Embryonic facial prominence (tissue), 1 donor: ENCODE results near the gene KAT7.
"Not testable (repeated sequence)": the region's sequence is repeated elsewhere in the genome, so short reads cannot be mapped to it uniquely, and the experiment has no call there.

Source experiments
- DNase-seq: peaks from one replicate; pipeline ENCODE4 v3.0.0-alpha.2; 2016; ENCODE audit errors: extremely low spot score

KAT7 gene

DNA sequence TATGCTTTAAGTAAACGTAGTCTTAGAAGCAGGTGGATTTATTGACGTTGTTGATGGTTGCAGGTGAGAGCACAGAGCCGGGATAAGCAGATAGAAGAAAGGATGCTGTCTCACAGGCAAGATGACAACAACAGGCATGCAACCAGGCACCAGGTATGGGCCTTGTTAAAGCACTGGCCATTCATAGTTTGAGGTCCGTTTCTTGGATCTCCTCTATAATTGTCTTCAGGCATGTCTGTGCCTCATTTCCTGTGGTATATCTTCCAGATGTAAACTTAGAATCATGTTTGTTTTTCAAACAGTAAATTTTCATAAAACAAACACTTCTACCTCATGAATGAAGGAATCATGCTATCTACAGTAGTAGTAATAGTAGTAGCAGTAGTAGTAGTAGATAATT lies 20.6 kb downstream of the KAT7 start:
- DNase-seq: no peak

GRCh38 chr17:49814781-49815529 lies 26.5 kb downstream of the KAT7 start:
- DNase-seq: no peak

DNA sequence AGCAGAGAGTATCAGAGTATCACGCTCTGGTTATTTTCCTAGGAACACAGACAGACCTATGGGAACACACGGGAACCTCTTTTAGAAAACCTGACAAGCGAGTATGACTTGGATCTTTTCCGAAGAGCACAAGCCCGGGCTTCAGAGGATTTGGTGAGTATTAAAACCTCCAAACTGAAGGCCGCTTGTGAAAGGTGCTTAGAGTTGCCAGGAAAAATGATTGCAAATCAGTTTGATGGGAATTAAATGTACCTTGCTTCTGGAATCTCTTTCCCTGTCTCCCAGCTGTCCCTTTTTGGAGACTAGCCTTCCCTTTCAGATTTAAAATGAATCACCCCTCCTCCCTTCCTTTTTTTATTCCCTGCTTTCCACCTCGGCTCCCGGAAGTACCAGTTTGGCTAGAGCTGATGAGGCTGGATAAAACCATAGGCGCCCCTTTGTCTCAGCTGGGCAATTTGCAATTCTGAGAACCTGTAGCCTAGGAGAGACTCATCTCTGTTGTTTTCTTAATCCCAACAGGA lies 27.3 kb downstream of the KAT7 start:
- DNase-seq: no peak

GRCh38 chr17:49817993-49818392 lies 29.5 kb downstream of the KAT7 start:
- no peak for DNase-seq

DNA sequence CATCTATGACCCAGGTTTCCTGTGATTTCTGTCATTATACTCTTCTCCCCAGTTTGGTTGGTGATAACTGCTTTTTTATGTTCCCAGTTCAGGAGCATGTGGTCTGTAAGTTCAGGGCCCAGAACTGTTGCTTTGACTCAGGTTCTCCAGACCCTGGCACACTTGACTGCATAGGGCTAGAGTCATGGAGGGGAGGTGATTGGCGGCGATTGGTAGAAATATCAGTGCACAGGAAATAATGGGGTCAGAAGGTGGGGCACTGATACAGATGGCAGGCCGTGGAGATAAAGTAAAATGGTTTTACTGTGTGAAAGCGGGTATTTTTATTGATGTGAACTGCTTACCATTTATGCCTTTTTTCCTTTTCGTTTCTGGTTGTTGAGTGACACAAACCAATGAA lies 30.7 kb downstream of the KAT7 start:
- no peak for DNase-seq

DNA sequence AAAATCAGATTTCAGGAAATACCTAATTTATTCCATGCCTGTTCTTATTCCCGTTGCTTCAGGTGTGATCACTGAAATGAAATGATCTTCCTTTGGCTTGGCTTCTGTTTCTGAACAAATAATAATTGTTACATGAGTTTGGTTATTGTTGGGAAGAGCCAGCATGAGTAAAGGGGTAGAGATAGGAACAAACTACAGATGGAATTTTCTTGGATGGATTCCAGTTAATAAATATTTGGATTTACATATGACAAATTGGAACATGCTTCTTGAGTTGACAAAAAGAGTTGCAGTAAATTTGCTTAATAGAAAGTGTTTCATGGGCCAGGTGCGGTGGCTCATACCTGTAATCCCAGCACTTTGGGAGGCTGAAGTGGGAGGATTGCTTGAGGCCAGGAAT lies 31.2 kb downstream of the KAT7 start:
- DNase-seq: no peak

DNA sequence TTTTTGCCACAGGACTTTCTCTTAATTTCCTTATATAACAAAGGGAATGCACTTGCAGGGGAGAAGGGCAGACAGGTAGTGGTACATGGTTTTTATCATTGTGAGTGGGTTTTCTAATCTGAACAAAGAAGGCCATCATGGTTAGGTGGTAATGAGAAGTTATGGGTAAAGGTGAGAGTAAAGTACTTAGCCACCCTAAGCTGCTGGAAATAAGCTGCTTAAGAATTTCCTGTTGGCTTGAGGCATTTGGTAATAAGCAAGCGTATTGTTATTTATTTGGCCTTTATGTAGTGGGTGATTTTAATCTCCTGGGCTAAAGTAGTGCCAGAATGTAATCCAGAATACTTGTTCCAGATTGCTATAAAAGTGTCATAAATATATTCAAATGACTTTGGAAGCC lies 32.3 kb downstream of the KAT7 start:
- DNase-seq: no peak

DNA sequence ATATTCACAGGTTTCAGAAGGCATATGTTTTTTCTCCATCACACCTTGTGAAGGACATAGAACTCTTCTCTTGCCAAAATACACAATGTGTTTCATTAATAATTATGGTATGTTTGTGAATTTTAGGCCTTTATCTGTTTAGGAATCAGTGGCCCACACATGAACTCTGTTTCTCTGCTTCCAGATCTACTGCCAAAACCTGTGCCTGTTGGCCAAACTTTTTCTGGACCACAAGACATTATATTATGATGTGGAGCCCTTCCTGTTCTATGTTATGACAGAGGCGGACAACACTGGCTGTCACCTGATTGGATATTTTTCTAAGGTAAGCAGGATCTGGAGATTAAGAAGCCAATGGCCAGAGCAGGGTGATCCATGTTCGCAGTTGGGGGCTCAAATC lies 33.0 kb downstream of the KAT7 start:
- DNase-seq: no peak

- DNase-seq: no peak
Observed at GRCh38 chr17:49821916-49822315, 33.4 kb downstream of the KAT7 start.

DNA sequence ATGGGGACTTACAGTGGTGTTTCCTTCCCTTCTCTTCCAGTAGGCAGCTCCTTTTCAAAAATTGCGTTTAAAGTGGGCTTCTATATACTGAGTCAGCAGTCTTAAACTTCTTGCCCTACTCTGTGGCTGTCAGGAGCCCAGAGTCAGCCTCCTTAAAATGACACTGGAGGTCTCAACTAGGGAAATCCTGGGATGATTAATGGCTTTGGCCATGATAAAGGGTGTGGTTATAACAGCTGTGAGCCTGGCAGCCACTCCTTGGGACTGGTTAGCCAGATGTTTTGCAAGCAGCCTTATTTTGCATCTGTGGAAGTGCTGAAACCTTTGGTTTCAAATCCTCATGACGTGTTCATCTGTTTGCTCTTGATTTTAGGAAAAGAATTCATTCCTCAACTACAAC lies 34.3 kb downstream of the KAT7 start:
- DNase-seq: no peak

DNA sequence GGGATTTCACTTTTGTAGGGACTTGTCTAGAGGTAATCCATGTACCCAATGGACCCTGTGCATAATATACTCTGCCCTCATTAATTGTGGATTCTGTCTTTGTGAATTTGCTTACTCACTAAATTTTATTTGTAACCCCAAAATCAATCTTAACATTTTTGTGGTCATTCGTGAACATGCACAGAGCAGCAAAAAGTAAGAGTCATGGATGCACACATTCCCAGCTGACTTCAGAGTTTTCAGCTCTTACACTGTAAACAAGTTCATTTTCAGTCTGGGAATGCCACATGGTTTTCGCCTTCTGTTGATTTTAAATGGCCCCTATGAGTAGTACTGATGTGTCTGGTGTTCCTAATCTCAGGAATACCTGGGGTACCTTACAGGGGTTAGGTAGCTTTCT lies 35.1 kb downstream of the KAT7 start:
- no peak for DNase-seq

GRCh38 chr17:49825645-49826044 lies 37.2 kb downstream of the KAT7 start:
- DNase-seq: no peak

- DNase-seq: not testable (repeated sequence)
Observed at GRCh38 chr17:49828325-49828724, 39.8 kb downstream of the KAT7 start.

- DNase-seq: no peak
Observed at GRCh38 chr17:49829026-49829425, 40.5 kb downstream of the KAT7 start.

- no peak for DNase-seq
Observed at GRCh38 chr17:49830605-49831004, 42.1 kb downstream of the KAT7 start.

DNA sequence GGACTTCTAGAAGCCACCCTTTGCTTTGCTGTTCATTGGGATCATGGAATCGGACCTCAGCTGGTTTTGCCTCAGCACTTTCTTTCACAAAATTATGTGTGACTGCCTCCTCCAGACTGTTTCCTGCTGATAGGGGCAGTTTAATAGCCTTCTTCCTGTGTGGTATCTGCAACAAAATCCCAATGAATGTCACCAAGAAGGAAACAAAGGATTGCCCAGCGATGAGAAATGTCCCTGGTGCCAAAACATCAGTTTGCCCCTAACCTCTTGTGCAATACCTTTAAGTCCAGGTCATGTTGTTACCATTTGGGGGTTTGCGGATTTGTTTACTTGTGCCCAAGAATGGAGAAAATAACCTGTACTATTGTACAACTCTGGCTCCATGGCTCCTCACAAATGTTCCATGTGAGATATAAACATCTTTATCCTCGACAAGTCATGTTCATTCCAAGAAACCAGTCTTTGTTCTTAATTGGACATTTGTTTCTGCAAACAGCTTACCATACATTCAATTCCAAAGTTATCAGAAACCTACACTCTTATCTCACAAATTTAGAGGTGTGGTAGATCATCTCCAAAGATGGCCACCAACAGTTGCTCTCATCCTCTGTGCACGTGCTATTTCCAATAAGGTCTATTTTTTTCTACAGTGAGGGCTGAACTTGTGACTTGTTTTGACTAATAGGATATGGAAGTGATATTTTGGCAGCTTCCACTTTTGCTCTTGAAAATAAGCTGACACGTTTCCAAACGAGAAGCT lies 44.5 kb downstream of the KAT7 start:
- no peak for DNase-seq

- DNase-seq: no peak
Observed at GRCh38 chr17:49834118-49834743, 45.8 kb downstream of the KAT7 start.

- no peak for DNase-seq
Observed at GRCh38 chr17:49835472-49835871, 47.0 kb downstream of the KAT7 start.

DNA sequence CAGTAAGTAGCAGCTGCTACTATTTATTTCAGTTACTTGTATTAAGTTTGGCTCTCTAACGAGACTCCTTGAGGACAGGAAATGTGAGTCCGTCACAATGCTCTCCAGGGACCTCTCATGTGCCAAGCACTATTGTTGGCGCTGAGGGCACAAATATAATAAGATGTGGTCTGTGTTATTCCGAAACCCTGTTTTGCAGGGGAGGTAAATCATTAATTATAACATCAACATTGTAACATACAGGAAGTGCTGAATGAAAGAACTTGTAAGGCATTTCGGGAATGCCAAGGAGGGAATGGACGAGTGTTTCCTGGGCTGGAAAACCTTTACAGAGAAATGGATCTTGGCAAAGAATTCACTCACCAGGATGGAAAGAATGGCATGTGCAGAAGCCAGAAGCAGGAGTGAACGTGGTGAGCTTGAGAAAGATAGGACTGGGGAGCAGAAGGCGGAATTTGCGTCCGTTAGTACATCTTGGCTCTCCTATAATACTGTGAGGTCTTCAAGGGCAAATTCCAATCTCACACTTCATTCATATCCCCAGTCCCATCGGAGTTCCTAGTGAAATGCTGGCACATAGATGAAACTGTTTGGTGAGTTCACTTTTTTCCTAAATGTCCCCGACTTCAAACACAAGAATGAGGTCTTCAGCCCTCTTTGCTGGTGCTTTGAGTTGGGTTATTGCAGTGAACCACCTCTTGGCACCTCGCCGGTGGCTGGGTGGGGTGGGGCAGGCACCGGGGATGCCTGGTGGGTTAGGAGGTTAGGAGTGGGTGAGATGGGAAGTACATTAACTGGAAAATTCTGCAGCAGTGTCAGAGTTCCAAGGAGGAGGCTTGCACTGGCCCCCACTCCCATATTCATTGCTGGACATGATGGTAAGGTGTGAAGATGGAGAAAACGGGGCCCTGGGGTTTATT lies 47.9 kb downstream of the KAT7 start:
- no peak for DNase-seq

- DNase-seq: no peak
Observed at GRCh38 chr17:49839455-49839854, 51.0 kb downstream of the KAT7 start.

- DNase-seq: no peak
Observed at GRCh38 chr17:49841548-49841947, 53.1 kb downstream of the KAT7 start.

DNA sequence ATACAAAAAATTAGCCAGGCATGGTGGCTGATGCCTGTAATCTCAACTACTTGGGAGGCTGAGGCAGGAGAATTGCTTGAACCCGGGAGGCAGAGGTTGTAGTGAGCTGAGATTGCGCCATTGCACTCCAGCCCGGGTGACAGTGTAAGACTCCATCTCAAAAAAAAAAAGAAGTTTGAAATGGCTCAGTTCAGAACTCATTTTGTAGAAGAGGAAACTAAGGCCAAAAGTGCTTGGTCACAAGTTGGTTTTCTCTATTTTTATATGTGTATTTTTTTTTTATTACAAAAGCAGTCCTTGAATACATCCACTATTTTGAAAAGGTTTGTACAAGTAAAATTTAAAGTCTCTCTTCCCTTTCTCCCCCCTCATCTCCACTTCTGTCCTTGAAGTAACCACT lies 53.9 kb downstream of the KAT7 start:
- DNase-seq: no peak
